Panc1 (cell line): Measurements from ENCODE around the gene NID1.

Source experiments
- CTCF ChIP-seq: fragments of 450-650 bp; IDR thresholded peaks from 2 replicates; pipeline ENCODE4 v1.5.1; 2017; ENCODE audit warnings: mild to moderate bottlenecking
- POLR2AphosphoS5 ChIP-seq: IDR thresholded peaks from 2 replicates; pipeline ENCODE4 v1.6.1; 2012; ENCODE audit warnings: mild to moderate bottlenecking, low read depth, low read length, moderate library complexity
- REST ChIP-seq, 2 experiments: IDR thresholded peaks; 2 replicates each; pipeline ENCODE4 v1.6.1; 2011 to 2012; ENCODE audit warnings: low read depth in 2 of 2, control low read depth in 1 of 2, low read length in 1 of 2, mild to moderate bottlenecking in 1 of 2, moderate library complexity in 1 of 2; ENCODE audit not compliant: insufficient read depth in 1 of 2
- SIN3A ChIP-seq: IDR thresholded peaks from 2 replicates; pipeline ENCODE4 v1.6.1; 2012; ENCODE audit warnings: low read depth, mild to moderate bottlenecking, low read length, moderate library complexity, borderline replicate concordance; ENCODE audit not compliant: insufficient read depth
- TCF7L2 ChIP-seq: IDR thresholded peaks from 2 replicates; pipeline ENCODE4 v1.6.1; 2011; ENCODE audit warnings: mild to moderate bottlenecking, low read depth, low read length, inconsistent platforms

- TF ChIP-seq CTCF (no peak), REST (IDR thresholded peaks at IDR 0.05; ENCODE audit: insufficient read depth in 1 of 2, low read depth in 2 of 2, low read length in 1 of 2) (no peak), POLR2AphosphoS5 (no peak), SIN3A (no peak), TCF7L2 (no peak)
Observed at GRCh38 chr1:235986869-235987268, 78.0 kb downstream of the NID1 start.
